Fibroblast of skin of back (primary cell): ENCODE data around the gene DPF3.

Experiments
- DNase-seq: peaks from one replicate; pipeline ENCODE4 v3.0.0-alpha.2; 2013

Gene DPF3

GRCh38 chr14:72793156-72793939 lies 100.6 kb downstream of the DPF3 start:
- DNase-seq = no peak

GRCh38 chr14:72792051-72792788 lies 101.7 kb downstream of the DPF3 start:
- DNase-seq = peak; percentile 40

- DNase-seq = no peak
These were observed 102.9 kb downstream of the DPF3 start for GRCh38 chr14:72790887-72791566.

GRCh38 chr14:72788972-72789728 lies 104.8 kb downstream of the DPF3 start:
- DNase-seq = no peak

- DNase-seq = no peak
These were observed 105.6 kb downstream of the DPF3 start for GRCh38 chr14:72788255-72788654.

GRCh38 chr14:72787841-72788240 lies 106.1 kb downstream of the DPF3 start:
- DNase-seq = no peak

- no peak for DNase-seq
These were observed 107.2 kb downstream of the DPF3 start for GRCh38 chr14:72786378-72787350.

- DNase-seq = no peak
These were observed 110.2 kb downstream of the DPF3 start for GRCh38 chr14:72783741-72784140.

- no peak for DNase-seq
These were observed 111.1 kb downstream of the DPF3 start for GRCh38 chr14:72782817-72783216.

- DNase-seq = peak; percentile 93
These were observed 112.1 kb downstream of the DPF3 start for GRCh38 chr14:72781561-72782508.

GRCh38 chr14:72780751-72781150 lies 113.2 kb downstream of the DPF3 start:
- peak; percentile 80 for DNase-seq

GRCh38 chr14:72779679-72780078 lies 114.2 kb downstream of the DPF3 start:
- no peak for DNase-seq

GRCh38 chr14:72777636-72778035 lies 116.3 kb downstream of the DPF3 start:
- no peak for DNase-seq

- DNase-seq = no peak
These were observed 117.1 kb downstream of the DPF3 start for GRCh38 chr14:72776701-72777261.

GRCh38 chr14:72775923-72776554 lies 117.9 kb downstream of the DPF3 start:
- DNase-seq = no peak

- no peak for DNase-seq
These were observed 118.8 kb downstream of the DPF3 start for GRCh38 chr14:72774894-72775620.

GRCh38 chr14:72774141-72774540 lies 119.8 kb downstream of the DPF3 start:
- DNase-seq = no peak

- no peak for DNase-seq
These were observed 122.3 kb downstream of the DPF3 start for GRCh38 chr14:72771561-72771960.

GRCh38 chr14:72766296-72766695 lies 127.6 kb downstream of the DPF3 start:
- DNase-seq = no peak
